Fibroblast of lung (primary cell): Measurements from ENCODE around the gene LAMC3. TPM values are rescaled to one million over a fixed set of nuclear protein-coding genes. Genes with fewer than 3 reads are reported as not detected.

Experiments used
- DNase-seq, 2 donors: peaks; one replicate each; pipeline versions ENCODE4 v3.0.0 to v3.0.0-alpha.2; 2010; ENCODE audit warnings: low read depth in 2 of 2
- H2AFZ ChIP-seq: 2 replicates; pipeline ENCODE4 v1.5.1; 2012; ENCODE audit warnings: low read length, control low read depth, inconsistent platforms
- H3K27ac ChIP-seq: 2 replicates; pipeline ENCODE4 v1.5.1; 2011; ENCODE audit warnings: low read length, control low read depth; ENCODE audit not compliant: insufficient read depth
- H3K27me3 ChIP-seq: 2 replicates; pipeline ENCODE4 v1.5.1; 2011; ENCODE audit warnings: mild to moderate bottlenecking, low read length; ENCODE audit not compliant: control insufficient read depth, insufficient read depth
- H3K36me3 ChIP-seq: 2 replicates; pipeline ENCODE4 v1.5.1; 2011; ENCODE audit warnings: low read length; ENCODE audit not compliant: control insufficient read depth, insufficient read depth
- H3K4me1 ChIP-seq: 2 replicates; pipeline ENCODE4 v1.5.1; 2011; ENCODE audit warnings: low read length; ENCODE audit not compliant: control insufficient read depth, insufficient read depth; ENCODE audit errors: extremely low read depth
- H3K4me2 ChIP-seq: 2 replicates; pipeline ENCODE4 v1.5.1; 2011; ENCODE audit warnings: low read length, control low read depth; ENCODE audit not compliant: insufficient read depth; ENCODE audit errors: extremely low read depth
- H3K4me3 ChIP-seq, 4 experiments: fragments of 200-600 bp in 1 of 4; sonication (generic) in 1 of 4; replicated peaks in 1 of 4; 2 replicates each; pipeline ENCODE4 v1.5.1; 2011 to 2016; ENCODE audit warnings: low read length in 4 of 4, low read depth in 3 of 4, mild to moderate bottlenecking in 3 of 4, control low read depth in 2 of 4, inconsistent platforms in 1 of 4, mixed read lengths in 1 of 4; ENCODE audit not compliant: insufficient read depth in 1 of 4; ENCODE audit errors: control extremely low read depth in 1 of 4
- H3K79me2 ChIP-seq: 2 replicates; pipeline ENCODE4 v1.5.1; 2012; ENCODE audit warnings: mild to moderate bottlenecking, low read length, inconsistent platforms; ENCODE audit not compliant: control insufficient read depth, insufficient read depth
- H3K9ac ChIP-seq: 2 replicates; pipeline ENCODE4 v1.5.1; 2011; ENCODE audit warnings: mild to moderate bottlenecking, low read length, control low read depth; ENCODE audit not compliant: insufficient read depth
- H3K9me3 ChIP-seq: 2 replicates; pipeline ENCODE4 v1.5.1; 2012; ENCODE audit warnings: low read depth, low read length; ENCODE audit not compliant: control insufficient read depth, insufficient read depth
- H4K20me1 ChIP-seq: 2 replicates; pipeline ENCODE4 v1.5.1; 2011; ENCODE audit warnings: low read length; ENCODE audit not compliant: control insufficient read depth, insufficient read depth; ENCODE audit errors: extremely low read depth
- CTCF ChIP-seq, 2 donors: IDR thresholded peaks in 1 of 2; conservative IDR thresholded peaks in 1 of 2; 1 replicate in 1 of 2; 2 replicates in 1 of 2; pipeline ENCODE4 v1.5.1; 2011 to 2012; ENCODE audit warnings: low read length in 2 of 2, control low read depth in 1 of 2, inconsistent platforms in 1 of 2, low read depth in 1 of 2, mild to moderate bottlenecking in 1 of 2
- EZH2 ChIP-seq: IDR thresholded peaks from 2 replicates; pipeline ENCODE4 v1.5.1; 2012; ENCODE audit warnings: low read length, control low read depth, mild to moderate bottlenecking; ENCODE audit errors: missing control alignments
- polyA plus RNA-seq, 2 donors: library from polyadenylated mRNA; depleted of rRNA in 1 of 2; stranded (reverse) in 1 of 2; unstranded in 1 of 2; fragments of >200 nt; gene quantifications; 2 replicates each; pipeline ENCODE4 v1.2.1, GENCODE V29; 2011 to 2012; ENCODE audit warnings: missing spikeins in 1 of 2
- total RNA-seq: library from RNA; depleted of rRNA; stranded (reverse); fragments of >200 nt; gene quantifications from 2 replicates; pipeline ENCODE4 v1.2.1, GENCODE V29; 2014

The LAMC3 gene
- total and polyA plus RNA-seq, 2 donors (not counting 1 experiment from before 2014, with no cell fraction given) = 0.17 to 1.4 TPM

DNA sequence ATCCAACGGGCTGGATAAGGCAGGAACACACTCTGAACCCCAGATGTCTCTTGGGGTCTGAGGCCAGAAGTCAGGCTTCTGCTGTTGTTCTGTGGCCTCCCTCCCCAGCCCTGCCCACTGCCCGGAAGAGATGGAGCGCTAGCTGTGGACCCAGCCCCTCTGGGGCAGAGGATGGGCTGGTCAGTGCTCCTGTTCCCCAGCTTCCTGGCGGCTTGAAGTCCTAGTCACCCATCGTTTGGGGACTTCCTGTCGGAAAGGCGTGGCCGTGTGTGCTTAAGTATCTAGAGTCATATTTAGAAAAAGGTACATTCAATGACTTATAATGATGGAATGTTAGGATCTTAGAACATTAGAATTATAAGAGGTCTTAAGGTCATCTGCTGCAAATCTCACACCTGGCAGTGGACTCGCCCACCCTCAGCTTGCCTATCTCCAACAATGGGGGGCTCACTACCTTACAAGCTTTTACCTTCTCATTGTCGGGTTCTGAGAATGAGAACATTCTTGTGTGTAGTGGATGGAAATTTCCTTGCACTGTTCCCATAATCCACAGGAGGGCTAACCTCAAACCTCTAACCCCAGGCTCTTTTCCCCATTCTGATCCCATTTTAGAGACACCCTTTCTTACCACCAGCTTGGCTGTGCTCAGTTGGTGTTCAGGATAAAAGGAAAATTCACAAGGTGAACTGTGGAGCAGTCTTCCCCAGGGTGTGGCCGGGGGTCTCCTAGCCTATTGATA, 74.0 kb downstream of the LAMC3 start:
- H3K36me3 ChIP-seq = no peaks in the 10 kb centered on the region
- DNase-seq = no peak
- H3K9ac ChIP-seq = no peak overlapping the region

DNA sequence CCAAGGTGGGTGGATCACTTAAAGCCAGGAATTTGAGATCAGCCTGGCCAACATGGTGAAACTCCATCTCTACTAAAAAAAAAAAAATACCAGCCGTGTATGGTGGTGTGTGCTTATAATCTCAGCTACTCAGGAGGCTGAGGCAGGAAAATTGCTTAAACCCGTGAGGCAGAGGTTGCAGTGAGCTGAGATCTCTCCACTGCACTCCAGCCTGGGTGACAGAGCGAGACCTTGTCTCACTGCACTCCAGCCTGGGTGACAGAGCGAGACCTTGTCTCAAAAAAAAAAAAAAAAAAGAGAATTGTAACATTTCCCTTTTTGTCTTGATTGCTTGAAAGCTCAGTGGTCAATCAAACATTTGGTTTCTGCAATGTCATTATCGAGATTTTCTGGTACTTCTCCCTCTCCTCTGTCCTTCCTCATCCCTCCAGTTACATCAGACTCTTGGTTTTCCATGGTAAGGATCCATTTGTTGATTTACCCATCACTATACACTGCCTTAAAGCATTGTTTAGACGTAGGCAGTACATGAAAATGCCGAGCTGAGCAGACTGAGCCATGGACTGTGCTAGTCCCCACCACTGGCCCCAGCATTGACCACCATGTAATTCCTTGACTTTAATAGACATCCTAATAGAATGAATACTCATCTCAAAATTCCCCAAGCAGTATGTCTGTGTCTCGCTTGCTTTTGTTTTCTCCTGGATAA, 75.8 kb downstream of the LAMC3 start:
- H3K4me1 ChIP-seq = no peaks in the 10 kb centered on the region
- no peak overlapping the region for H3K27ac ChIP-seq
- no peak overlapping the region for H3K9ac ChIP-seq
- H3K4me3 ChIP-seq = no peak overlapping the region
- H3K79me2 ChIP-seq = no peaks in the 10 kb centered on the region
- DNase-seq = no peak
- no peak for TF ChIP-seq CTCF (conservative IDR thresholded peaks at IDR 0.05 in 1 of 2, IDR thresholded peaks at IDR 0.05 in 1 of 2; ENCODE audit: low read depth in 1 of 2, low read length in 2 of 2)
- TF ChIP-seq EZH2 = no peak
- peaks cover 8% of the 10 kb centered on the region for H3K27me3 ChIP-seq
- H2AFZ ChIP-seq = no peak overlapping the region
- no peaks in the 10 kb centered on the region for H3K36me3 ChIP-seq
- no peaks in the 10 kb centered on the region for H3K9me3 ChIP-seq
- H4K20me1 ChIP-seq = no peaks in the 10 kb centered on the region
- no peak overlapping the region for H3K4me2 ChIP-seq

More for the DNA sequence above, 74.0 kb downstream of the LAMC3 start:
- Histone ChIP-seq H2AFZ (no peak overlapping the region), H3K27ac (no peak overlapping the region), H3K4me2 (no peak overlapping the region), H3K79me2 (no peaks in the 10 kb centered on the region), H3K9me3 (no peaks in the 10 kb centered on the region), H3K27me3 (peaks cover 11% of the 10 kb centered on the region), H4K20me1 (no peaks in the 10 kb centered on the region), H3K4me1 (no peaks in the 10 kb centered on the region), H3K4me3 (no peak overlapping the region)
- TF ChIP-seq EZH2 (no peak), CTCF (conservative IDR thresholded peaks at IDR 0.05 in 1 of 2, IDR thresholded peaks at IDR 0.05 in 1 of 2; ENCODE audit: low read depth in 1 of 2, low read length in 2 of 2) (no peak)

DNA sequence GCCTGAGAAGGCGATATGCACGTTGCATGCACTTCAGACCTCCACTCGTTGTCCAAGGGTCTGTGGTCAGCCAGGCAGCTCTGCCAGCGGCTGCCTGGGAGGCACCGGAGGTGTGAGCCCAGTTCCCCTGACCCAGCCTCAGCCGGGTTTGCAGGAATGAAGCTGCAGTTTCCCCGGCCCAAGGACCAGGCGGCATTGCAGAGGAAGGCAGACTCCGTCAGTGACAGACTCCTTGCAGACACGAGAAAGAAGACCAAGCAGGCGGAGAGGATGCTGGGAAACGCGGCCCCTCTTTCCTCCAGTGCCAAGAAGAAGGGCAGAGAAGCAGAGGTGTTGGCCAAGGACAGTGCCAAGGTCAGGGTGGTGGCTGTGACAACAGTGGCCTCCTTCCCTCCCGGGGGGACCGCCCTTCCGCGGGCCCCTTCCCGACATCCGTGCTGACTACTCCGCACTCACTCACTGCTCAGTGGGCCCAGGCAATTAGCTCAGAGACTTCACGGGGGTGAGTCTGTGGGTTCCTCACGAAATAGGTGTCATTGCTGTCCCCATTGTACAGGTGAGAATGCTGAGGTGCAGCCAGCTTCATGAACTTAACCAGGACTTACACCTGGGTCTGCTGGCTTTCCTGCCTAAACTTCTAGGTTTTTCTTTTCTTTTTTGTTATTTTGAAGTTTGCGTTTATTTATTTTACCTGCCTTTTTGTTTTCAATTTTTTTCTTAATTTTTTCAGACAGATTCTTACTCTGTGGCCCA, 76.6 kb downstream of the LAMC3 start:
- TF ChIP-seq EZH2 (no peak), CTCF (conservative IDR thresholded peaks at IDR 0.05 in 1 of 2, IDR thresholded peaks at IDR 0.05 in 1 of 2; ENCODE audit: low read depth in 1 of 2, low read length in 2 of 2) (no peak)
- no peak overlapping the region for H3K4me2 ChIP-seq
- no peak for DNase-seq

More for the DNA sequence above, 76.6 kb downstream of the LAMC3 start:
- no peak overlapping the region for H3K4me3 ChIP-seq
- H3K9me3 ChIP-seq = no peaks in the 10 kb centered on the region
- H3K27ac ChIP-seq = no peak overlapping the region
- no peak overlapping the region for H2AFZ ChIP-seq
- no peak overlapping the region for H3K9ac ChIP-seq
- H3K4me1 ChIP-seq = no peaks in the 10 kb centered on the region
- no peaks in the 10 kb centered on the region for H3K79me2 ChIP-seq
- H4K20me1 ChIP-seq = no peaks in the 10 kb centered on the region
- H3K27me3 ChIP-seq = peaks cover 8% of the 10 kb centered on the region
- H3K36me3 ChIP-seq = no peaks in the 10 kb centered on the region
